Bronchus fibroblast of lung (primary cell): ENCODE data around the gene TP73. TPM values are rescaled to one million over a fixed set of nuclear protein-coding genes. Genes with fewer than 3 reads are reported as not detected.

ENCODE experiments used
- total RNA-seq: library from RNA; depleted of rRNA; stranded (reverse); fragments of >200 nt; gene quantifications from 2 replicates; pipeline ENCODE4 v1.2.3, GENCODE V29; 2015

The TP73 gene
- not detected in 2 replicates for total RNA-seq

GRCh38 chr1:3651930-3652547 lies at the start of gene TP73:
TSS of gene TP73 (plus strand) at chr1:3652516. CDS start at chr1:3682366, 29,850 bp downstream.

GRCh38 chr1:3611170-3612019 lies 40.9 kb upstream of the TP73 start, which contains the start of gene MEGF6:
TSS of gene MEGF6 (minus strand) at chr1:3611508. CDS start at chr1:3611268, 240 bp downstream.

DNA sequence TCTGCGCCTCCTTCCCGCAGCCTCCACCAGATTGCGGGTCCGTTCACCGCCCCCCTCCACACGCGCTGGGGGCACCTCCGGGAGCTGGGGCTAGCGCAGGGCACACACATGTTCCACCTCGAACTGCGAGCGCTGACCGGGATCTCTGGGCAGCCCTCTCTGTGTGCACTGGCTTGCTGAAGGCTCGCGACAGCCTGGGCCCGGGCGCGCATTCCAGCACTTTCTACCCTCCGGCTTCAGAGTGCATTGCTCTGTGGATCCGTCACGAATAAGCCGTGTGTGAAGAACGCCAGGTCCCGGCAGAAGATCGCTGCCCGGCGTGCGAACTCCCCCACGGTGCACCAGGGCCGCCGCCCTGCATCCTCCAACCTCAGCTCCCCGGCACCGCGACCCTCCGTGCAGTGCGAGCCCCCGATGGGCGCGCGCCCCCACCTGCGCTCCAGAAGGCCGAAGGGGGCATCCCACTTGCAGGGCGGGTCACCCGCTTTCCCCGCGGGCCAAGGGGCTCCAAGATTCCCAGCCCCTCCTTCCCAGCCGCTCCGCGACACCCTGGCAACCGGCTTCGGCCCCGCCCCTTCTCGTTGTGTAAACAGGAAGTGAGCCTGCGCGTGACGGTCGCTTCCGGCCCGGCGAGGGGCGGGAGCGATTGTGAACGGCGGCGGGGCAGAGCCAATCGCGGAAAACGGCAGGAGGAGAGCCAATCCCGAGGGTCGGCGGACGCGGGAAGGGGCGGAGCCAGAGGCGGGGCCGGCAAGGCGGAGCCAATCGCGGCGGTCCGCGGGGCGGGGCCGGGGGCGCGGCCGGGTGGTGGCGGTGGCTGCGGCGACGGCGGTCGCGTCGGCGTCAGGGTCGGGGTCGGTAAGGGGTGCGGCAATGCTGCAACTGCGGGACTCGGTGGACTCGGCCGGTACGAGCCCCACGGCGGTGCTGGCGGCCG lies 27.8 kb upstream of the TP73 start, which contains the start of gene TPRG1L:
Gene TPRG1L, plus strand, starts transcription at position 816 of the 937 bp plus-strand sequence. Its CDS starts 58 bp downstream, at position 874.

GRCh38 chr1:3649342-3650247 lies 2.7 kb upstream of the TP73 start, which contains the start of gene WRAP73:
TSS of gene WRAP73 (minus strand) at chr1:3650103. CDS start at chr1:3649999, 104 bp downstream.

GRCh38 chr1:3752400-3752945 lies 100.2 kb downstream of the TP73 start, which contains the start of gene CCDC27:
TSS of gene CCDC27 (plus strand) at chr1:3752450. CDS start at chr1:3752482, 32 bp downstream.

DNA sequence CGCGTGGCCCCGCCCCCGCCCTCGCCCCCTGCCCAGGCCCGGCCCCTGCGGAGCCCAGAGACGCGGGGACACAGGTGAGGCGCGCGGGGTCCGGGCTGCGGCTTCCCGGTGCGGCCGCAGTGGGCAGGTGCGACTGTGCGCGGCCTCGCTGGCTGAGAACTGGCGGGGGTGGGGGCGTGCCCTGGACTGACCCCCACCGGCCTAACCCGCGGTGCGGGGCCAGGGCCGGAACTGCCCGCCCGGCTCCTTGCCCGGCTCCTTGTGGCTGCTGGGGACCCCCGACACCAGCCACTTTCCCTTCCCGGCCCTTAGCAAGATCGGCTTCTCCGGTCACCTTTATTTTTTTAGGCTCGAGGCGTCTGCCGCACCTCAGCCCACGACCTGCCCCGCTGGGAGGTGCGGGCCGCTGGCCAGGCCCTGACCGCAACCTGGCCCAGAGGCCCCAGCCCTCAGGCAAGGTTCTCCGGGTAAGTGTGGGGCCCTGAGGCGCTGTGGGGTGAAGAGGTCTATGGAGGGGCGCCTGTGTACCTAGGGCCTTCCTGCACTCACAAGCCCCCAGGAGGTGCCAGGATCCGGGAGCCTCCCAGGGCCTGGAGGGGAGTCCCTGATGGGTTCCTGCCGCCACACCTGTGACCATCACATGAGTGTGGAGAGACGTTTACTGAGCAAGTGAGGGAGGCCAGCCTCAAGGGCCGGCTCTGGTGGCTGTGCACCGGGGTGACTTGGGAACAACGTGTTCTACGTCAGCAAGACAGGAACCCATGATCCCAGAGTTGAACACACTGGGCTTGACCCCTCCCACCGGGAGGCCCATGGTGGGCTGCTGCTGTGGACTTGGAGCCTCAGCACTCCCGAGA lies 120.6 kb downstream of the TP73 start, which contains the start of gene SMIM1:
Gene SMIM1, plus strand, starts transcription at position 35 of the 857 bp plus-strand sequence. CDS start 2,625 bp downstream, outside the sequence.

Other genes with a start within 250 kb of the TP73 start
- gene ARHGEF16, start 197.9 kb upstream of the TP73 start, total RNA-seq = 0.15 and 0.17 TPM in 2 replicates
- gene MEGF6, start 41.0 kb upstream of the TP73 start, total RNA-seq = 1.2 and 1.3 TPM in 2 replicates
- gene TPRG1L, start 27.5 kb upstream of the TP73 start, total RNA-seq = 10.6 and 10.9 TPM in 2 replicates
- gene WRAP73, start 2.4 kb upstream of the TP73 start, total RNA-seq = 18.0 and 23.2 TPM in 2 replicates
- gene CCDC27, start 99.9 kb downstream of the TP73 start, total RNA-seq = not detected in 2 replicates
- 5.6 and 10.9 TPM in 2 replicates for gene SMIM1, start 120.2 kb downstream of the TP73 start, total RNA-seq
- 25.4 and 28.7 TPM in 2 replicates for gene LRRC47, start 144.0 kb downstream of the TP73 start, total RNA-seq
- 16.0 and 16.5 TPM in 2 replicates for gene CEP104, start 204.7 kb downstream of the TP73 start, total RNA-seq
- gene DFFB, start 205.0 kb downstream of the TP73 start, total RNA-seq = 7.7 and 9.2 TPM in 2 replicates
- 39.8 and 40.9 TPM in 2 replicates for gene C1orf174, start 247.8 kb downstream of the TP73 start, total RNA-seq